ENCODE data around the gene CMA1.
"Not testable (repeated sequence)": the region's sequence is repeated elsewhere in the genome, so short reads cannot be mapped to it uniquely, and the experiment has no call there.

The CMA1 gene

GRCh38 chr14:24508155-24508840 lies at the start of gene CMA1:
TSS of gene CMA1 (minus strand) at chr14:24508265. CDS start at chr14:24508235, 30 bp downstream.
- Histone ChIP-seq H3K4me2 (ENCODE audit: low read depth, low read length) (no peak within 1 kb of the TSS), H3K9me2 (replicated peaks; ENCODE audit: insufficient read depth, low read length) (no peaks in the 10 kb centered on the region), H3K4me3 (ENCODE audit: low read length) (no peak within 1 kb of the TSS), H3K79me2 (ENCODE audit: low read length) (no peaks in the 10 kb centered on the region), H3K27ac (ENCODE audit: low read length) (no peak within 1 kb of the TSS), H3K27me3 (replicated peaks; ENCODE audit: insufficient read depth, low read length) (no peaks in the 10 kb centered on the region), H3K36me3 (replicated peaks; ENCODE audit: insufficient read depth, low read length) (no peaks in the 10 kb centered on the region), H3F3A (ENCODE audit: insufficient read depth, low read length) (no peaks in the 10 kb centered on the region), H3K4me1 (ENCODE audit: low read length) (no peaks in the 10 kb centered on the region), H3K9ac (ENCODE audit: low read length) (no peak within 1 kb of the TSS), H2AFZ (ENCODE audit: low read length) (no peak within 1 kb of the TSS), H4K20me1 (ENCODE audit: insufficient read depth, low read length) (no peaks in the 10 kb centered on the region), H3K9me3 (replicated peaks; ENCODE audit: insufficient read depth, low read length) (no peaks in the 10 kb centered on the region)
- no peak for TF ChIP-seq EZH2 (optimal IDR thresholded peaks at IDR 0.05; ENCODE audit: low read depth, low read length)
- TF ChIP-seq EZH2phosphoT487 (IDR thresholded peaks at IDR 0.05; ENCODE audit: low read length): no peak
- TF ChIP-seq CTCF (IDR thresholded peaks at IDR 0.05; ENCODE audit: low read length): no peak
- DNase-seq: no peak

- peak overlapping the region; percentile 57; the same call in 1 of the 2 replicates for H3K4me2 ChIP-seq (ENCODE audit: low read depth, low read length)
- H3K36me3 ChIP-seq (replicated peaks; ENCODE audit: insufficient read depth, low read length): no peaks in the 10 kb centered on the region
- no peak overlapping the region for H3K9ac ChIP-seq (ENCODE audit: low read length)
- H3K27ac ChIP-seq (ENCODE audit: low read length): peak overlapping the region; percentile 60; the same call in 1 of the 2 replicates
- no peaks in the 10 kb centered on the region for H3K79me2 ChIP-seq (ENCODE audit: low read length)
- peak overlapping the region; percentile 31; the same call in 1 of the 2 replicates for H2AFZ ChIP-seq (ENCODE audit: low read length)
- TF ChIP-seq EZH2phosphoT487 (IDR thresholded peaks at IDR 0.05; ENCODE audit: low read length): no peak
- no peak for TF ChIP-seq EZH2 (optimal IDR thresholded peaks at IDR 0.05; ENCODE audit: low read depth, low read length)
- no peak for TF ChIP-seq CTCF (IDR thresholded peaks at IDR 0.05; ENCODE audit: low read length)
- H3F3A ChIP-seq (ENCODE audit: insufficient read depth, low read length): 0 out of 2 replicates have a peak, but pooled peaks cover 6% of the 10 kb centered on the region
- H3K4me1 ChIP-seq (ENCODE audit: low read length): peaks cover 16% of the 10 kb centered on the region
- no peaks in the 10 kb centered on the region for H3K27me3 ChIP-seq (replicated peaks; ENCODE audit: insufficient read depth, low read length)
- H3K9me2 ChIP-seq (replicated peaks; ENCODE audit: insufficient read depth, low read length): no peaks in the 10 kb centered on the region
- no peak overlapping the region for H3K4me3 ChIP-seq (ENCODE audit: low read length)
- DNase-seq: peak; percentile 72
- H3K9me3 ChIP-seq (replicated peaks; ENCODE audit: insufficient read depth, low read length): no peaks in the 10 kb centered on the region
- H4K20me1 ChIP-seq (ENCODE audit: insufficient read depth, low read length): no peaks in the 10 kb centered on the region
Measured at GRCh38 chr14:24556756-24557155, 48.7 kb upstream of the CMA1 start.

- H3K9me3 ChIP-seq (replicated peaks; ENCODE audit: insufficient read depth, low read length); H3K79me2 ChIP-seq (ENCODE audit: low read length); H3K36me3 ChIP-seq (replicated peaks; ENCODE audit: insufficient read depth, low read length); H3K9ac ChIP-seq (ENCODE audit: low read length); H2AFZ ChIP-seq (ENCODE audit: low read length); H3K4me1 ChIP-seq (ENCODE audit: low read length); H3K9me2 ChIP-seq (replicated peaks; ENCODE audit: insufficient read depth, low read length); H3K27me3 ChIP-seq (replicated peaks; ENCODE audit: insufficient read depth, low read length); H3K4me3 ChIP-seq (ENCODE audit: low read length); H3K27ac ChIP-seq (ENCODE audit: low read length); DNase-seq; H3K4me2 ChIP-seq (ENCODE audit: low read depth, low read length); H4K20me1 ChIP-seq (ENCODE audit: insufficient read depth, low read length); H3F3A ChIP-seq (ENCODE audit: insufficient read depth, low read length): not testable (repeated sequence)
Measured at GRCh38 chr14:24549064-24549463, 41.0 kb upstream of the CMA1 start.

- no peak for TF ChIP-seq CTCF (IDR thresholded peaks at IDR 0.05; ENCODE audit: low read length)
- Histone ChIP-seq H3K36me3 (replicated peaks; ENCODE audit: insufficient read depth, low read length) (no peaks in the 10 kb centered on the region), H3K9ac (ENCODE audit: low read length) (no peak overlapping the region), H3F3A (ENCODE audit: insufficient read depth, low read length) (no peaks in the 10 kb centered on the region), H3K4me3 (ENCODE audit: low read length) (no peak overlapping the region), H3K4me2 (ENCODE audit: low read depth, low read length) (no peak overlapping the region), H3K4me1 (ENCODE audit: low read length) (no peaks in the 10 kb centered on the region), H3K9me3 (replicated peaks; ENCODE audit: insufficient read depth, low read length) (no peaks in the 10 kb centered on the region), H4K20me1 (ENCODE audit: insufficient read depth, low read length) (no peaks in the 10 kb centered on the region), H3K9me2 (replicated peaks; ENCODE audit: insufficient read depth, low read length) (no peaks in the 10 kb centered on the region), H3K27me3 (replicated peaks; ENCODE audit: insufficient read depth, low read length) (no peaks in the 10 kb centered on the region), H3K79me2 (ENCODE audit: low read length) (no peaks in the 10 kb centered on the region), H2AFZ (ENCODE audit: low read length) (no peak overlapping the region), H3K27ac (ENCODE audit: low read length) (no peak overlapping the region)
- no peak for DNase-seq
Measured at GRCh38 chr14:24542346-24542936, 34.4 kb upstream of the CMA1 start.
